Measurements from ENCODE around the gene ARID3C.

GRCh38 chr9:34611251-34611810 is 17.5 kb downstream of the ARID3C start:
- no peak for TF ChIP-seq CTCF (IDR thresholded peaks at IDR 0.05; ENCODE audit: extremely low read depth in 1 of 2, insufficient read depth in 1 of 2, low read depth in 1 of 2, low read length in 2 of 2)
- TF ChIP-seq POLR2A (IDR thresholded peaks at IDR 0.05; ENCODE audit: low read depth, low read length) = no peak
- no peak for TF ChIP-seq MYC (IDR thresholded peaks at IDR 0.05; ENCODE audit: low read depth, low read length)
- TF ChIP-seq MAX (IDR thresholded peaks at IDR 0.05; ENCODE audit: insufficient read depth, insufficient read length) = no peak
- TF ChIP-seq POLR2AphosphoS5 (IDR thresholded peaks at IDR 0.05; ENCODE audit: insufficient read depth, low read depth, low read length) = no peak
- no peak for TF ChIP-seq JUN (IDR thresholded peaks at IDR 0.05; ENCODE audit: borderline replicate concordance, insufficient read depth, insufficient read length, low read depth)
- no peak for TF ChIP-seq FOS (IDR thresholded peaks at IDR 0.05; ENCODE audit: borderline replicate concordance, insufficient read depth, low read length)
- TF ChIP-seq EZH2 (IDR thresholded peaks at IDR 0.05; ENCODE audit: borderline replicate concordance, low read depth, low read length, severe bottlenecking) = no peak
- no peak for TF ChIP-seq GATA2 (IDR thresholded peaks at IDR 0.05; ENCODE audit: insufficient read depth, insufficient read length, low read depth, low read length)

All from endothelial cell of umbilical vein (primary cell).